ENCODE measurements around the gene ERP44.
A peak's percentile ranks its signal among the peaks of the same experiment; 100 is the strongest.
"Not testable (repeated sequence)": the region's sequence is repeated elsewhere in the genome, so short reads cannot be mapped to it uniquely, and the experiment has no call there.

ERP44 gene

GRCh38 chr9:100098887-100099721 lies at the start of gene ERP44, which contains the start of gene INVS:
TSS of gene ERP44 (minus strand) at chr9:100099000. CDS start at chr9:100098840, 160 bp downstream.
TSS of gene INVS (plus strand) at chr9:100099243. CDS start at chr9:100104522, 5,279 bp downstream.
- peak; percentile 98 for DNase-seq

GRCh38 chr9:100145976-100146375 lies 47.2 kb upstream of the ERP44 start:
- not testable (repeated sequence) for DNase-seq

GRCh38 chr9:100145167-100145934 lies 46.6 kb upstream of the ERP44 start:
- DNase-seq: not testable (repeated sequence)

- not testable (repeated sequence) for DNase-seq
Measured at GRCh38 chr9:100141862-100142261, 43.1 kb upstream of the ERP44 start.

GRCh38 chr9:100140303-100140702 lies 41.5 kb upstream of the ERP44 start:
- DNase-seq: not testable (repeated sequence)

GRCh38 chr9:100136799-100137198 lies 38.0 kb upstream of the ERP44 start:
- DNase-seq: not testable (repeated sequence)

GRCh38 chr9:100134731-100135130 lies 35.9 kb upstream of the ERP44 start:
- no peak for DNase-seq

- no peak for DNase-seq
Measured at GRCh38 chr9:100131875-100132430, 33.2 kb upstream of the ERP44 start.

- no peak for DNase-seq
Measured at GRCh38 chr9:100131216-100131615, 32.4 kb upstream of the ERP44 start.

- DNase-seq: no peak
Measured at GRCh38 chr9:100129772-100130171, 31.0 kb upstream of the ERP44 start.

- DNase-seq: no peak
Measured at GRCh38 chr9:100126423-100126822, 27.6 kb upstream of the ERP44 start.

- no peak for DNase-seq
Measured at GRCh38 chr9:100125910-100126309, 27.1 kb upstream of the ERP44 start.

GRCh38 chr9:100125236-100125635 lies 26.4 kb upstream of the ERP44 start:
- no peak for DNase-seq

GRCh38 chr9:100120286-100120685 lies 21.5 kb upstream of the ERP44 start:
- DNase-seq: no peak

- no peak for DNase-seq
Measured at GRCh38 chr9:100117316-100117715, 18.5 kb upstream of the ERP44 start.

- no peak for DNase-seq
Measured at GRCh38 chr9:100112677-100113336, 14.0 kb upstream of the ERP44 start.

- DNase-seq: peak; percentile 32
Measured at GRCh38 chr9:100111235-100111634, 12.4 kb upstream of the ERP44 start.

- DNase-seq: no peak
Measured at GRCh38 chr9:100108559-100108958, 9.8 kb upstream of the ERP44 start.

GRCh38 chr9:100106616-100107015 lies 7.8 kb upstream of the ERP44 start:
- DNase-seq: no peak

GRCh38 chr9:100105861-100106260 lies 7.1 kb upstream of the ERP44 start:
- no peak for DNase-seq

GRCh38 chr9:100104314-100104713 lies 5.5 kb upstream of the ERP44 start:
- DNase-seq: peak; percentile 15

- DNase-seq: no peak
Measured at GRCh38 chr9:100101608-100102007, 2.8 kb upstream of the ERP44 start.

GRCh38 chr9:100100146-100100667 lies 1.4 kb upstream of the ERP44 start:
- no peak for DNase-seq

All from kidney glomerular epithelial cell (primary cell).